Activated effector memory CD4-positive, alpha-beta T cell treated with Interleukin-2 at 50 U/mL for 16 hours (primary cell): ENCODE results near the gene FOXA1.

ENCODE experiments used
- DNase-seq: peaks from one replicate; pipeline ENCODE4 v3.0.0-alpha.2; 2020

Gene FOXA1

DNA sequence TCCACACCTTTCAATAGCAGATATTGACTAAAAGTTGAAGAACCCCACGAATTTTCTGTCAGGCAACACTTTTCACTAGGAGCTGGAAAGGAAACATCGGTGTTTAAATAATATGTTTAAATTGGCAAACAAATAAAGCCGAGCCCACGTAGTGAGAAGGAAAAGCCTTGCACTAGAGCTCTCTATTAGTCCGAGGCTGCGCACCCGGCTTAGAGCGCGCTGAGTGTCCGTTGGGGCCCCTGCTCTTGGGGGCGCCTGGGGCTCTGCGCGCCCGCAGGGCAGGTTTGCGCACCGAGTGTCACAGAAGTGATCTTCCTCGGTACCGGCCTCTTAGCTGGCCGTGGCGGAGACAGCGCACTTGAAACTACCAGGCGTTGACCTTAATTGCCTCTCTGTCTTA, 6.8 kb upstream of the FOXA1 start:
- no peak for DNase-seq

DNA sequence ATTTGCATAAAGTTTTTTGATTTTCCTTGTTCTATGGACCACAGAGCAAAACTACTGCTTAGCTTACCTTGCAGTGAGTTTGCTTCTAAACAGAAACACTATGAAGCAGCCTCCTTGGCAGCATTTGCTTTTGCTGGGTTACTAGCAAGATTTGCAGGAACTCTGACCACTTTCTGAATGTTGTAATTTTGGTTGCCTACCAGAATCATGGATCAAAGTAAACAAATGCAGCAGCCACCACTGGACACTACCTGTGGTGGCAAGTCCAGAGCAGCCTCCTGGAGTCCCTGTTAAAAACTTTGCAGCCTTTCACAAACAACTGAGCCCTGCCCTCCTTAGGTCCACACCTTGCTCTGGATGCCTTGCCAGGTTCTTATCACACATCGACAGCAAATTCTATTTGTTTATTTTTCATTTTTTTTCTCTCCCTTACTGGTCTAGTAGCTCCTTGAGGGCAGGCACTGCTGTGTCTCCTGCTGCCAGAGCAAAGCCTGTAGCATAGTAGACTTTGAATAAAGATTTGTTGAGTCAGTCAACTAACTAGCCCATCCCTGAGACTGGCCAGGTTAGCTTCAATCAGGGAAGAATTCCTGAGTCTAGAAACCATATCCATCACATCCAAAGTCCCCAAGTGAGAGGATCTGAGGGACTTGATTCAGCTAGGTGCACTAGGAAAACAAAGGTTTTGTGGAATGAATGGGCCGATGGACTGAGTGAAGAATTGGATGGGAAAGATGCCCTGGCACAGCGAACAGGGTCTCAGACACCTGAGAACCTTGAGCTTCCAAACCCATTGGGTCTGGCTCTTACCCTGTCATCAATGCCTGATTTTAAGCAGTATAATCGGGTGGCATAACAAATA, 6.1 kb upstream of the FOXA1 start:
- DNase-seq = no peak

- DNase-seq = no peak
These were observed 4.7 kb upstream of the FOXA1 start for GRCh38 chr14:37599507-37600368.

- DNase-seq = no peak
These were observed 3.9 kb upstream of the FOXA1 start for GRCh38 chr14:37598747-37599506.

GRCh38 chr14:37597914-37598746, 3.1 kb upstream of the FOXA1 start:
- no peak for DNase-seq

- no peak for DNase-seq
These were observed 2.5 kb upstream of the FOXA1 start for GRCh38 chr14:37597538-37597913.

DNA sequence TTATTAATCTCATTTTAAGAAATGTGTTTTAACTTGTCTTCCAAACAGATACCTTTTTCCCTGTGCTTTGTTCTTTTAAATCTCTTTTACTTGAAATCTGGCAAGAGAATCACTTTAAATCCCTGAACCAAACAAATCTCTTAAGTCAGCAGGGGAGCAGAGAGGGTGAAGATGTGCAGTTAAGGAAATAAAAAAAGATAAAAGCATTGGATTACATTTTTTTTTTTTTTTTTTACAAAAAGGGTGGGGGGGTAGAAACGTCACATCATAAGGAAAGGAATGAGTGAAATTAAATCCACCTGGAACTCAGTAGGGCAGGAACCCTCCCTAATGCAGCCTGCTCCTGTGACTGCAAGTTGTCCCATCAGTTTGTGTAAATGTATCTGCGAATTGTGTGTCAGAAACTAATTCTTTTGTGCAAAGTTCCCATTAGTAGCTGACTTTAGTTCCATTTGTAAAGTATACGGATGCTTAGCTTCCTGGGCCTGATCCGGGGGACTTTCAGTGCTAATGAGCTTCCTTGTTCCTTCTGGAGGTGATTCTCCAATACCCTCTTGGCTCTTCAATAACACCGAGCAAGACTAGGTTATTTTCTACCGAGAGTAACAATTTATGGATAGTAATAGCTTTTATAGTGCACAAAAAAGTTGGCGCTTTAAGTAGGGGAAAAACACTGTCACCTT, 1.9 kb upstream of the FOXA1 start:
- DNase-seq = no peak

- no peak for DNase-seq
These were observed 966 bp upstream of the FOXA1 start for GRCh38 chr14:37595809-37596621.

- no peak for DNase-seq
These were observed 645 bp downstream of the FOXA1 start for GRCh38 chr14:37594238-37594970.

- DNase-seq = no peak
These were observed 1.4 kb downstream of the FOXA1 start for GRCh38 chr14:37593511-37594237.

GRCh38 chr14:37592482-37593408, 2.3 kb downstream of the FOXA1 start:
- no peak for DNase-seq

GRCh38 chr14:37591941-37592481, 3.0 kb downstream of the FOXA1 start:
- DNase-seq = no peak

DNA sequence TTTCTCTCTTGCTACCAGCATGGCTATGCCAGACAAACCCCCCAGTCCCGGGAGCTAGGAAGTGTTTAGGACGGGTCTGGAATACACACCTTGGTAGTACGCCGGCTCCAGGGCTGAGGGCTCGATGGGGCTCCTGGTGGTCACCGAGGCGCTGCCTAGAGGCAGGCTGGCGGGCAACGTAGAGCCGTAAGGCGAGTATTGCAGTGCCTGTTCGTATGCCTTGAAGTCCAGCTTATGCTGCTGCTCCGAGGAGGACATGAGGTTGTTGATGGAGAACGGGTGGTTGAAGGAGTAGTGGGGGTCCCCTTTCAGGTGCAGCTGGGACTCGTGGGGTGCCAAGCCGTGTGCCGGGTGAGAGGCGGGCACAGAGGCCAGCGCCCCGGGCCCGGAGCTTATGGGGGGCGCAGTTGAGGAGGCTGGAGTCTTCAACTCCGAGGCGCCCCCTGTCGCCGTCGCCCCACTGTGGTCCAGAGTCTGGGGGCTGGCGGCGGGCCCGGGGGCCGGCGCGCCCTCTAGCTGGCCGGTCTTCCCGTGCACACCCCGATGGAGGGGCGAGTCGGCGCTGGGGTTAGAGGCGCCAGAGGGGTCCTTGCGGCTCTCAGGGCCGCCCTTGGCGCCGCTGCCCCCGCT, 3.6 kb downstream of the FOXA1 start:
- no peak for DNase-seq

GRCh38 chr14:37590428-37591139, 4.5 kb downstream of the FOXA1 start:
- DNase-seq = no peak

GRCh38 chr14:37589715-37590427, 5.2 kb downstream of the FOXA1 start:
- DNase-seq = no peak
